Glutamatergic neuron (in vitro differentiated cells): Measurements from ENCODE around the gene GPRIN2. TPM values are rescaled to one million over a fixed set of nuclear protein-coding genes. Genes with fewer than 3 reads are reported as not detected.

Experiments used
- DNase-seq: peaks from one replicate; pipeline ENCODE4 v3.0.0; 2022
- H3K27ac Mint-ChIP-seq: one replicate; pipeline ENCODE4 v1.8.0; 2020; ENCODE audit warnings: mild to moderate bottlenecking, mixed read lengths, inconsistent platforms; ENCODE audit not compliant: unreplicated experiment
- H3K27me3 Mint-ChIP-seq: one replicate; pipeline ENCODE4 v1.8.0; 2020; ENCODE audit warnings: mild to moderate bottlenecking, moderate library complexity, mixed read lengths, inconsistent platforms; ENCODE audit not compliant: unreplicated experiment
- H3K36me3 Mint-ChIP-seq: one replicate; pipeline ENCODE4 v1.8.0; 2020; ENCODE audit warnings: mild to moderate bottlenecking, mixed read lengths, inconsistent platforms; ENCODE audit not compliant: unreplicated experiment
- H3K4me1 Mint-ChIP-seq: one replicate; pipeline ENCODE4 v1.8.0; 2020; ENCODE audit warnings: mild to moderate bottlenecking, low read depth, mixed read lengths, inconsistent platforms; ENCODE audit not compliant: unreplicated experiment
- H3K4me3 Mint-ChIP-seq: one replicate; pipeline ENCODE4 v1.8.0; 2020; ENCODE audit warnings: mild to moderate bottlenecking, mixed read lengths, inconsistent platforms; ENCODE audit not compliant: unreplicated experiment
- H3K9me3 Mint-ChIP-seq: one replicate; pipeline ENCODE4 v1.8.0; 2020; ENCODE audit warnings: mild to moderate bottlenecking, moderate library complexity, mixed read lengths, inconsistent platforms; ENCODE audit not compliant: unreplicated experiment
- total RNA-seq: library from RNA; stranded (reverse); fragmentation: NEBNext Ultra II Directional; extraction: Animal tissue kit (Norgen Biotek cat#: 25700); gene quantifications from one replicate; pipeline ENCODE4 v1.2.1, GENCODE V29; 2021; ENCODE audit not compliant: unreplicated experiment
- TF ChIP-seq, protein P1 (sequence below): fragments of 200-600 bp; sonication (generic); IDR thresholded peaks from one replicate; pipeline ENCODE4 v1.5.0; 2021; ENCODE audit not compliant: partially characterized antibody, unreplicated experiment

GPRIN2 gene
- total RNA-seq, 1 donor from 2014 or later: 3.0 TPM

DNA sequence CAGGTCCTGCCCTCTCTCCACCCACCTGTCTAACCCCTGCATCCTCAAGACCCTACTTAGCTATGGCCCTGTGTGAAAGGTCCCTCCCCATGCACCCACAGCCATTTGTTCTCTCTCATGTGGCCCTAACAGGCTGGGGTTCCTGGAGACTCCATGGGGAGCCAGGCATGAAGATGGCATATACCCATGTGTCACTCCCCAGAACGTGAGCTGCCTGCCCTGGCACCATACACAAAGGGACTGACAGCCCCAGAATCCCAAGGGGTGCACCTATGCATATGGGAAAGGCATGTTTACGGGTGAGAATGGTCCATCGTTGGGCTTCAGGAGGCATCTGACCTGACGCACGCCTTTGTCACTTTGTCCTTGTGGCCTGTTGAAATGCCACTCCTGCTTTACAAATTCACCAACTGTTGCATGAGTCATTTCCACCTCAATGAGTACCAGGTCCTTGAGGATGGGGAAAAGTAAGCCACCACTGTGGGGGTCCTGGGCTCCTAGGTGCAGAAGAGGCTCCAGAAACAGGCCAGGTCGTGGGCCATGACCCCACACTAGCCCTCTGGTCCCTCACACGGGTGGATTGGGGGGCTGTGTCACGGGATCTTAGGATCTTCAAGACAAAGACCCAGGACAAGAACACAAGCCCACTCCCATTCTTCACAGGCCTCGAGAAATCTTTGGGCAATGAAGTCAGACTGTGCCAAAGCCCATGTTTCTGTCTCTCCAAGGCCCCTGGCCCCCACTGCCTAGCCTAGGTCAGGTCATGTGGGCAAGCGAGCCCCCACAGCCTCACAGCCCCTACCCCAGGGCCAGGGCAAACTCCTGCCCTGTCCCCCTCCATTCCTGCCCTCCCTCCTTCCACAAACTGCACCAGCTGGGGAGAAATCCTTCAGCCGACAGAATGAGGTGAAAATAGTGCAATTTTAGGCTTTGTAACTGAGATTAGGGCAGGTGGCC is 8.6 kb downstream of the GPRIN2 start:
- Mint-ChIP-seq H3K36me3 (no peaks in the 10 kb centered on the region), H3K4me1 (no peaks in the 10 kb centered on the region), H3K4me3 (no peak overlapping the region), H3K27ac (no peak overlapping the region), H3K9me3 (peaks cover 7% of the 10 kb centered on the region), H3K27me3 (peaks cover 8% of the 10 kb centered on the region)
- TF ChIP-seq, protein P1, sequence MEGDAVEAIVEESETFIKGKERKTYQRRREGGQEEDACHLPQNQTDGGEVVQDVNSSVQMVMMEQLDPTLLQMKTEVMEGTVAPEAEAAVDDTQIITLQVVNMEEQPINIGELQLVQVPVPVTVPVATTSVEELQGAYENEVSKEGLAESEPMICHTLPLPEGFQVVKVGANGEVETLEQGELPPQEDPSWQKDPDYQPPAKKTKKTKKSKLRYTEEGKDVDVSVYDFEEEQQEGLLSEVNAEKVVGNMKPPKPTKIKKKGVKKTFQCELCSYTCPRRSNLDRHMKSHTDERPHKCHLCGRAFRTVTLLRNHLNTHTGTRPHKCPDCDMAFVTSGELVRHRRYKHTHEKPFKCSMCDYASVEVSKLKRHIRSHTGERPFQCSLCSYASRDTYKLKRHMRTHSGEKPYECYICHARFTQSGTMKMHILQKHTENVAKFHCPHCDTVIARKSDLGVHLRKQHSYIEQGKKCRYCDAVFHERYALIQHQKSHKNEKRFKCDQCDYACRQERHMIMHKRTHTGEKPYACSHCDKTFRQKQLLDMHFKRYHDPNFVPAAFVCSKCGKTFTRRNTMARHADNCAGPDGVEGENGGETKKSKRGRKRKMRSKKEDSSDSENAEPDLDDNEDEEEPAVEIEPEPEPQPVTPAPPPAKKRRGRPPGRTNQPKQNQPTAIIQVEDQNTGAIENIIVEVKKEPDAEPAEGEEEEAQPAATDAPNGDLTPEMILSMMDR: no peak
- no peak for DNase-seq

DNA sequence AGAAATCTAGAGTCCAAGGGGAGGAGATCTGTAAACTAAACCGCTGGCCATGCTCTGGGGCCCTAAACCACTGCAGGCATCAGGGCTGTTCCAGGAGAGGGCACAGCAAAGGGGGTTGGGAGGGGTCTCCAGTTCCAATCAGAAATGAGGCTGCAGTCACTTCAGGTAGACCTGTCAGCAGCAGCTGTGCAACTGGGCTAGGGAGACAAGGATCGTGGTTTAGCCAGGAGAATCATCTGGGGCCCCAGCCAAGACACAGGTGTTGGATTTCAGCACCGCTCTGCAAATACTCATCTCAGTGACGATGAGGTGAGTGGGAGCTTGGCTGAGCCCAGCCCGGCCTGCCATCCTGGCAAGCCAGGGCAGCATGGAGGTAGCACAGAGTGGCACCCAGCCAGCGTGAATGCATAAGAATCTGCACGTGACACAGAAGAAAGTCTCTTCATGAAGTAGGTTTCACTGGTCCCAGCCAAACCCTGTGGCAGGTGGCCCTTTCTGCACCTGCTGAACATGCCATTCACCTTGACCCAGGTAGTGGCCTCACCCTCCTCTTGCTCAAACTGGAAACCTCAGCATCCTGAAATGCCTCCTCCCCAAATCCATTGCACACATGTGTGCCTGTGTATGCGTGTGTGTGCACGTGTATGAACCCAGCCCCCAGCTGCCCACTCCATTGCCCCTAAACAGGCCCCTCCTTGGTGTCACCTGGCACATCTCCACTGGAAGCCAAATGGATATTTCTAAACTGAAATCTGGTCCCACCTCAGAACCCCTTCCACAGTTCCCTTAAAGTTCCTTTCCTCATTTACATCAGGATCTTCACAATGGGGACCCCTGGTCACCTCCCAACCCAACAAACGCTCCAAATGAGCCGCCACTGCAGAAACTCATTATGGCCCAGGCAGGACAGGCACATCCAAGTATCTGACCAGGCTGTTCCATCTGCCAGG is 9.6 kb downstream of the GPRIN2 start:
- peak; percentile 12 for DNase-seq
- Mint-ChIP-seq H3K27ac (no peak overlapping the region), H3K36me3 (peaks cover 4% of the 10 kb centered on the region), H3K4me1 (no peaks in the 10 kb centered on the region), H3K4me3 (no peak overlapping the region), H3K27me3 (peaks cover 8% of the 10 kb centered on the region), H3K9me3 (peaks cover 11% of the 10 kb centered on the region)
- TF ChIP-seq, protein P1: no peak

DNA sequence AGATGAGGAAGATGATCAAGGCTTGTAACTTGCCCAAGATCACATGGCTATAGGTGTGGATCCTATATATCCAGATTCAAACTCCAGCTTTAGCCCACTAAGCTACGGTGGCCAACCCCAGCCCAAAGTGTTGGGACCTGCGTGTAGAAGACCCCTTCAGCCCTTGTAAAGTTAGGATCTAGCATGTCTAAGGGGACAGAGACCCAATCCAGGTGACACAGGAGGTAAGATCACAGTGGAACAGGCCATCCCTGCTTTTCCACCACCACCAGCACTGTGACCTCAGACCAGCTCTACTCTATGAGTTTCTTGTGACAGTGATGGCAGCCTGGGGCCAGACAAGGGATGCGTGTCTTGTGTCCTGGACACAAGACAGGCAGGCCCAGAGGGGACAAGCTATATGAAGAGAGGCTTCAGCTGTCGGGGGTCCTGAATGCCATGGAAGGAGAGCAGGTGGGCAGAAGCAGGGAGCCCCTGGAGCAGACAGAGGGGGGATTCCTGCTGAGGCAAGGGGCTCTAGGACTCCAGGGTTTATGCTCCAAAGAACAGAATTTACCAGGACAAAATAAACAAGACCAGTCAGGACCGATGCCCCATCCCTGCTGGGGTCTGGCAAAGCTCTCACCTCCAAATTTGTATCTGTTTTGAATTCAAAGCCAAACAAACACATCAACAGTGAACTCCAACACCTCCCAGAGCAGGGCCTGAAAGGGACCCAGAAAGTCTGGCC is 10.4 kb downstream of the GPRIN2 start:
- Mint-ChIP-seq H3K4me1 (no peaks in the 10 kb centered on the region), H3K27me3 (peaks cover 8% of the 10 kb centered on the region), H3K4me3 (no peak overlapping the region), H3K9me3 (peaks cover 11% of the 10 kb centered on the region), H3K36me3 (peaks cover 4% of the 10 kb centered on the region), H3K27ac (no peak overlapping the region)
- peak; percentile 19 for DNase-seq
- TF ChIP-seq, protein P1: no peak

DNA sequence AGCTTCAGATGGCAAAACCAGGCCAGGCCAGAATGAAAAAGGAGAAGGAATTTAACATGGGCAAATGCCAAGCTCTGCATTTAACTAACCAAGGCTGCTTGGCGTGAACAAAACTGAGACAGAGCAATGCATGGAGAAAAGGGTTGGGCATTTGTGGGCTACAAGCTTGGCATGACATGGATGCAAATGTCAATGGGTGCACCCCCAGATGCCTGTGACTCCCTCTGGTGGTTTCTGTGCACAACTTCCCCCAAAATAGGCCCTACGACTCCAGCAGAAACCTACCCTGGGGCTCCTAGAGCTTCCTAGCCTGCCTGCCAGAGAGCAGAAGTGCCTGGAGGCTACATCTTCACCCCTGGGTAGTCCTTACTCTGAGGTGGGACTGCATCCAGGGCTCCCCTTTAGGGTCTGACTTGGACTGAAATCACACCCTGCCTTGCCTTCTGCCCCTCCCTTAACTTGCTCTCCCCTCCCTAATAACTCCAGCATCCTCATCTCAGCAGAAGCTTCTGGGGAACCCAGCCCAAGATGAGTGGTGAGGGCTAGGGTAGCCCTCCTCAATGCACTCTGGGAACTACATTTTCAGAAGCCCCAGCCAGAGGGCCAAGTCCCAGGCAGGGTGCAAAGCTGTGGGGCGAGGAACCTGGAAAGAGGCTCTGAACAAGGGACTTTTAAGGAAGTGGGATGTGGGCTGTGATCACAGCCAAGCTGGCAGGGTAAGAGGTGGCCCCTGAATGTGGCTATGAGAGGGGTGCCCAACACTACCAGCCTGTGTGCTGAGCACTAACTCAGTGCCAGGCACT is 11.3 kb downstream of the GPRIN2 start:
- Mint-ChIP-seq H3K27me3 (peaks cover 11% of the 10 kb centered on the region), H3K36me3 (peaks cover 4% of the 10 kb centered on the region), H3K9me3 (peaks cover 11% of the 10 kb centered on the region), H3K4me1 (no peaks in the 10 kb centered on the region), H3K27ac (no peak overlapping the region), H3K4me3 (no peak overlapping the region)
- no peak for DNase-seq
- TF ChIP-seq, protein P1: no peak
